K562 (cell line): Measurements from ENCODE around the gene GUK1. TPM values are rescaled to one million over a fixed set of nuclear protein-coding genes. Genes with fewer than 3 reads are reported as not detected.

Experiments
- ATAC-seq: fragments of 200-7000 bp; cut with Tn5 transposase; 3 replicates; pipeline ENCODE4 v1.9.1; 2020; ENCODE audit warnings: moderate library complexity
- BruUV-seq: library from RNA; stranded (reverse); fragments of 400-500 nt; replicated peaks from 2 replicates; lab custom pipeline; 2021; lab: Mats Ljungman, UMichigan
- CTCF ChIA-PET: fragments of 300-600 bp; formaldehyde crosslinking; extraction: SDS; loops from one replicate; lab custom pipeline; 2021; ENCODE audit warnings: low intra/inter-chr PET ratio; lab: Yijun Ruan, JAX
- POLR2A ChIA-PET: fragments of 300-600, 350-650 bp; sonication (Branson Sonifier 250); formaldehyde crosslinking; extraction: SDS; loops from one replicate; lab custom pipeline; 2021; ENCODE audit warnings: antibody characterized with exemption, inconsistent platforms; lab: Yijun Ruan, JAX
- DNase-seq, 4 experiments: peaks; one replicate each; pipeline versions ENCODE4 v3.0.0 to v3.0.0-alpha.2; 2011 to 2018; ENCODE audit warnings: low spot score in 3 of 4, mixed read lengths in 3 of 4; ENCODE audit errors: extremely low read depth in 1 of 4
- FAIRE-seq: peaks from 2 replicates; lab custom pipeline; 2011; peaks lifted over from hg19 to GRCh38; lab: Jason Lieb, UNC
- H2AFZ ChIP-seq: 2 replicates; pipeline ENCODE4 v1.6.0; 2011; ENCODE audit warnings: low read depth, low read length, control low read depth, inconsistent platforms
- H3K27ac ChIP-seq: fragments of 200-600 bp; 3 replicates; pipeline ENCODE4 v1.8.0; 2011; ENCODE audit warnings: low read depth, mild to moderate bottlenecking, control low read depth, inconsistent platforms, low read length, moderate library complexity, mixed read lengths; ENCODE audit errors: extremely low read depth
- H3K27me3 ChIP-seq, 2 experiments: fragments of 300-600 bp in 1 of 2; 2 replicates in 1 of 2; 3 replicates in 1 of 2; pipeline versions ENCODE4 v1.6.0 to v1.8.0; 2011; ENCODE audit warnings: inconsistent platforms in 2 of 2, low read length in 2 of 2, mild to moderate bottlenecking in 1 of 2, mixed read lengths in 1 of 2, moderate library complexity in 1 of 2; ENCODE audit not compliant: control insufficient read depth in 2 of 2, insufficient read depth in 2 of 2
- H3K36me3 ChIP-seq: fragments of 300-600 bp; 3 replicates; pipeline ENCODE4 v1.8.0; 2011; ENCODE audit warnings: mild to moderate bottlenecking, low read length, inconsistent platforms; ENCODE audit not compliant: control insufficient read depth, insufficient read depth
- H3K4me1 ChIP-seq, 2 experiments: fragments of 200-600 bp in 1 of 2; replicated peaks in 1 of 2; 2 replicates in 1 of 2; 3 replicates in 1 of 2; pipeline versions ENCODE4 v1.5.1 to v1.8.0; 2011; ENCODE audit warnings: inconsistent platforms in 2 of 2, low read length in 2 of 2, mild to moderate bottlenecking in 1 of 2, mixed read lengths in 1 of 2, moderate library complexity in 1 of 2; ENCODE audit not compliant: control insufficient read depth in 2 of 2, insufficient read depth in 2 of 2
- H3K4me2 ChIP-seq: 2 replicates; pipeline ENCODE4 v1.6.1; 2011; ENCODE audit warnings: low read length, control low read depth, inconsistent platforms, mixed read lengths; ENCODE audit not compliant: insufficient read depth
- H3K4me3 ChIP-seq: fragments of 200-600 bp; sonication (generic), shearing (Covaris generic); 2 replicates; pipeline ENCODE4 v1.5.1; 2016; ENCODE audit warnings: control low read depth, inconsistent platforms
- H3K79me2 ChIP-seq: fragments of 200-600 bp; 3 replicates; pipeline ENCODE4 v1.8.0; 2011; ENCODE audit warnings: low read length, inconsistent platforms; ENCODE audit not compliant: control insufficient read depth, insufficient read depth
- H3K9ac ChIP-seq, 2 experiments: 2 replicates each; pipeline versions ENCODE4 v1.6.0 to v1.6.1; 2011; ENCODE audit warnings: low read depth in 2 of 2, low read length in 2 of 2, control low read depth in 1 of 2, inconsistent platforms in 1 of 2, mild to moderate bottlenecking in 1 of 2, mixed read lengths in 1 of 2; ENCODE audit not compliant: insufficient read depth in 1 of 2
- H3K9me1 ChIP-seq: one replicate; pipeline ENCODE4 v1.6.0; 2011; ENCODE audit warnings: inconsistent platforms, mild to moderate bottlenecking, low read length, moderate library complexity; ENCODE audit not compliant: control insufficient read depth, insufficient read depth
- H3K9me3 ChIP-seq: replicated peaks from 2 replicates; pipeline ENCODE4 v1.5.1; 2011; ENCODE audit warnings: low read depth, low read length, inconsistent platforms; ENCODE audit not compliant: control insufficient read depth, insufficient read depth
- H4K20me1 ChIP-seq: replicated peaks from 2 replicates; pipeline ENCODE4 v1.6.1; 2011; ENCODE audit warnings: low read length, inconsistent platforms, mixed read lengths; ENCODE audit not compliant: control insufficient read depth, insufficient read depth
- ATF1 ChIP-seq, 2 experiments: fragments of 450-650 bp in 1 of 2; IDR thresholded peaks; 2 replicates each; pipeline ENCODE4 v1.6.1; 2016; ENCODE audit warnings: missing compliant biosample characterization in 1 of 2, missing genetic modification characterization in 1 of 2
- BCL6 ChIP-seq: fragments of 250-450 bp; sonication (Bioruptor Pico); IDR thresholded peaks from 2 replicates; pipeline ENCODE4 v1.4.0; 2020
- CSDE1 ChIP-seq, 2 experiments: fragments of 450-650 bp; IDR thresholded peaks; 2 replicates each; pipeline ENCODE4 v1.6.1; 2016; ENCODE audit warnings: mild to moderate bottlenecking in 1 of 2
- FOXJ2 ChIP-seq: fragments of 200-800 bp; sonication (Bioruptor generic); IDR thresholded peaks from 2 replicates; pipeline ENCODE4 v1.6.1; 2016; ENCODE audit warnings: missing genetic modification characterization, missing compliant biosample characterization
- GTF2E2 ChIP-seq: fragments of 200-800 bp; sonication (Bioruptor generic); IDR thresholded peaks from 2 replicates; pipeline ENCODE4 v1.6.1; 2016; ENCODE audit warnings: missing genetic modification characterization, missing compliant biosample characterization
- MBD2 ChIP-seq: sonication (generic); IDR thresholded peaks from 2 replicates; pipeline ENCODE4 v1.6.1; 2016; ENCODE audit warnings: low read depth, borderline replicate concordance
- MXD1 ChIP-seq: fragments of 250-450 bp; sonication (Bioruptor Pico); IDR thresholded peaks from 2 replicates; pipeline ENCODE4 v1.8.0; 2021; ENCODE audit warnings: borderline replicate concordance, mild to moderate bottlenecking, moderate library complexity; ENCODE audit not compliant: poor library complexity, severe bottlenecking
- MYBL2 ChIP-seq, 2 experiments: fragments of 450-650 bp in 1 of 2; sonication (generic) in 1 of 2; formaldehyde crosslinking in 1 of 2; IDR thresholded peaks; 2 replicates each; pipeline versions ENCODE4 v1.6.1 to v1.8.1; 2017 to 2022; ENCODE audit warnings: borderline replicate concordance in 1 of 2, inconsistent platforms in 1 of 2, low read depth in 1 of 2, mild to moderate bottlenecking in 1 of 2, missing genetic modification reagents in 1 of 2, moderate library complexity in 1 of 2
- NCOA2 ChIP-seq, 2 experiments: fragments of 450-650 bp; IDR thresholded peaks; 2 replicates each; pipeline ENCODE4 v1.6.1; 2018; ENCODE audit warnings: mild to moderate bottlenecking in 2 of 2, moderate library complexity in 1 of 2; ENCODE audit not compliant: partially characterized antibody in 2 of 2
- NR1H2 ChIP-seq: sonication (generic); formaldehyde crosslinking; IDR thresholded peaks from 2 replicates; pipeline ENCODE4 v1.4.0; 2020; ENCODE audit warnings: mild to moderate bottlenecking, missing genetic modification reagents
- NR2C1 ChIP-seq, 2 experiments: fragments of 450-650 bp; IDR thresholded peaks; 2 replicates each; pipeline ENCODE4 v1.6.1; 2017; ENCODE audit warnings: mild to moderate bottlenecking in 2 of 2, antibody characterized with exemption in 1 of 2, inconsistent platforms in 1 of 2, missing compliant biosample characterization in 1 of 2, missing genetic modification characterization in 1 of 2
- POLR3A ChIP-seq: IDR thresholded peaks from 2 replicates; pipeline ENCODE4 v1.6.1; 2011; ENCODE audit warnings: borderline replicate concordance, mild to moderate bottlenecking, moderate library complexity; ENCODE audit not compliant: insufficient read length, insufficient read depth; ENCODE audit errors: extremely low read depth
- SAFB2 ChIP-seq: fragments of 200-400 bp; formaldehyde crosslinking; IDR thresholded peaks from 2 replicates; pipeline ENCODE4 v1.6.1; 2018; ENCODE audit warnings: borderline replicate concordance, low read length, low read depth, moderate library complexity; ENCODE audit not compliant: severe bottlenecking
- SIN3B ChIP-seq: fragments of 450-650 bp; IDR thresholded peaks from 2 replicates; pipeline ENCODE4 v1.6.1; 2017; ENCODE audit warnings: low read depth, mild to moderate bottlenecking, moderate library complexity
- SP2 ChIP-seq: IDR thresholded peaks from 2 replicates; pipeline ENCODE4 v1.6.1; 2011; ENCODE audit warnings: mild to moderate bottlenecking, low read depth, low read length, moderate library complexity; ENCODE audit not compliant: poor library complexity, severe bottlenecking; ENCODE audit errors: extremely low read depth
- SRSF1 ChIP-seq: fragments of 200-400 bp; formaldehyde crosslinking; IDR thresholded peaks from 2 replicates; pipeline ENCODE4 v1.6.1; 2017; ENCODE audit warnings: mild to moderate bottlenecking, low read depth, low read length, moderate library complexity
- SUPT5H ChIP-seq: fragments of 450-650 bp; IDR thresholded peaks from 2 replicates; pipeline ENCODE4 v1.6.1; 2016
- TBP ChIP-seq: optimal IDR thresholded peaks from 2 replicates; pipeline ENCODE3; 2011; ENCODE audit warnings: low read depth, low read length, improper control_type of control experiment
- TGIF2 ChIP-seq: sonication (generic); formaldehyde crosslinking; IDR thresholded peaks from 2 replicates; pipeline ENCODE4 v1.8.1; 2022; ENCODE audit warnings: mild to moderate bottlenecking, missing genetic modification reagents, moderate library complexity
- ZBTB43 ChIP-seq: sonication (generic); formaldehyde crosslinking; IDR thresholded peaks from 2 replicates; pipeline ENCODE4 v1.8.0; 2023; ENCODE audit warnings: mild to moderate bottlenecking, missing genetic modification reagents
- WGBS: fragments of 100-300 bp; shearing (Covaris generic); methylation state at CpG from one replicate; pipeline ENCODE4 v1.1.6; 2016; ENCODE audit warnings: low coverage, mixed read lengths; ENCODE audit not compliant: insufficient coverage; ENCODE audit errors: missing lambda C conversion rate; 5-methylcytosine and 5-hydroxymethylcytosine counted together
- in situ Hi-C: fragments of 300-500 bp; cut with MboI; formaldehyde crosslinking; loops from 4 replicates; pipeline ENCODE4 v1.15.0; 2018; ENCODE audit warnings: inconsistent platforms, mixed read lengths
- intact Hi-C: fragments of 100-400 bp; cut with micrococcal nuclease; formaldehyde crosslinking; loops from 2 replicates; pipeline ENCODE4 v1.14.2; 2022
- polyA plus RNA-seq, 8 experiments: library from polyadenylated mRNA; depleted of rRNA in 4 of 8; stranded (reverse) in 5 of 8; unstranded in 3 of 8; fragments of >200 nt; fragmentation: Nextera tagmentation in 2 of 8; fragmentation: Illumina TruSeq in 1 of 8; extraction: Ambion mirVana in 2 of 8; extraction: Trizol in 1 of 8; gene quantifications; 2 replicates each; pipeline versions ENCODE4 v1.2.1 to v1.2.3, GENCODE V29; 2011 to 2014; ENCODE audit warnings: inconsistent platforms in 1 of 8, missing spikeins in 1 of 8
- total RNA-seq, 7 experiments: library from RNA; depleted of rRNA in 6 of 7; stranded (reverse); fragments of >200 nt in 6 of 7; fragmentation: Illumina TruSeq in 2 of 7; extraction: Trizol in 2 of 7; gene quantifications; 2 replicates each; pipeline versions ENCODE4 v1.2.1 to v1.2.3, GENCODE V29; 2011 to 2021; ENCODE audit warnings: low replicate concordance in 1 of 7

The GUK1 gene
- total and polyA plus RNA-seq, 9 of the 15 experiments (the other 6 are each of a cell fraction or from before 2014, with no cell fraction given), result 7.0 to 331 (median 132) TPM

DNA sequence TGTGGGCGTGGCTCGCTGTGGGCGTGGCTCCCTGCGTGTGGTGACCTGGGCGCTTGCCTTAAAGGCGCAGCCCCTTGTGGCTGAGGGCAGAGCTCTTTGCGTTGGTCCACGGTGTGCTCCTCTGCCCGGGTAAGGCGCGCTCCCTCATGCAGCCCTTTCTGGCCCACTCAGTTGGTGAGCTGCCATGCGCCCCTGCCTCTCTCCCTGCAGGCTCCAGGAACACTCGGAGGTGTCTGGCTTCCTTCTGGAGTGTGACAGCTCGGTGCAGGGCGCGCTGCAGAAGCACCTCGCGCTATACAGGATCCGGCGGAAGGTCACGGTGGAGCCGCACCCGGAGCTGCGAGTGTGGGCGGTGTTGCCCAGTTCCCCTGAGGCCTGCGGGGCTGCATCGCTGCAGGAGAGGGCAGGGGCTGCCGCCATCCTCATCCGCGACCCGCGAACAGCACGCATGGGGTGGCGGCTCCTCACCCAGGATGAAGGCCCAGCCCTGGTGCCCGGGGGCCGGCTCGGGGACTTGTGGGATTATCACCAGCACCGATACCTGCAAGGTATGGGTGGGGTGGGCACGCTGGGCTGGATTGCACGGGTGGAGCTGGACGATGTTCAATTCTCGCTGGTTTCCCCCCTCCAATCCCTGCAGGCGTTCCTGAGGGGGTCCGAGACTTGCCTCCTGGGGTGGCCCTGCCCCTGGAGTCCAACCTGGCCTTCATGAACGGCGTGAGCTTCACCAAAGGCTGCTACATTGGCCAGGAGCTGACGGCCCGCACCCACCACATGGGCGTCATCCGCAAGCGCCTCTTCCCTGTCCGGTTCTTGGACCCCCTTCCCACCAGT lies 34.6 kb downstream of the GUK1 start:
- ATAC-seq (peak; percentile 84), DNase-seq (peak; percentile 81 to 95 (median 93)), FAIRE-seq (peak; percentile 59)
- H3K4me1 ChIP-seq, result peaks cover 20 to 68% of the 10 kb centered on the region in 2 experiments; a peak in 4 of 5 replicates
- no peak overlapping the region for H3K27ac ChIP-seq
- H3K9ac ChIP-seq, result peak overlapping the region; percentile 24 to 82; a peak in 3 of 4 replicates
- CTCF ChIA-PET, result no interaction called here
- intact Hi-C loops, result no loop called here
- no peaks in the 10 kb centered on the region for H3K9me3 ChIP-seq
- 52% methylated on average over 48 of the region's 52 CpGs for WGBS
- H4K20me1 ChIP-seq, result peaks cover 9% of the 10 kb centered on the region
- peak overlapping the region; percentile 94 for H2AFZ ChIP-seq
- H3K36me3 ChIP-seq, result peaks cover 10% of the 10 kb centered on the region; the same call in 2 of the 3 replicates
- in situ Hi-C loops, result no loop called here
- H3K79me2 ChIP-seq, result peaks cover 4% of the 10 kb centered on the region; the same call in 1 of the 3 replicates
- POLR2A ChIA-PET, result interaction anchor here (0.6 to 2.2 kb wide), 13 partner anchors 8 to 285 kb away, joined by 3 to 19 read pairs (median 3); partner anchors contain the start of gene IBA57
- H3K27me3 ChIP-seq, result no peaks in the 10 kb centered on the region
- no peaks in the 10 kb centered on the region for H3K9me1 ChIP-seq
- H3K4me3 ChIP-seq, result peak overlapping the region; percentile 24
- BruUV-seq, result no TSS peak
- H3K4me2 ChIP-seq, result peak overlapping the region; percentile 80
- TF ChIP-seq POLR3A (no peak), FOXJ2 (tag) (no peak), NCOA2 (IDR thresholded peaks at IDR 0.05; ENCODE audit: partially characterized antibody in 2 of 2) (no peak), NR2C1 (IDR thresholded peaks at IDR 0.05) (no peak), NR2C1 (tag; IDR thresholded peaks at IDR 0.05) (no peak), TBP (peak; percentile 73), SUPT5H (peak; percentile 36; the same call in 1 of the 2 replicates), ZBTB43 (CRISPR knock-in tag) (no peak), SIN3B (0 out of 2 replicates have a peak, but pooled peaks have one; percentile 25), ATF1 (CRISPR knock-in tag; IDR thresholded peaks at IDR 0.05) (no peak), ATF1 (tag; IDR thresholded peaks at IDR 0.05) (peak; percentile 33), MXD1 (CRISPR knock-in tag) (no peak), SAFB2 (no peak), CSDE1 (IDR thresholded peaks at IDR 0.05) (no peak), GTF2E2 (tag) (no peak), SRSF1 (no peak), TGIF2 (CRISPR knock-in tag) (no peak), NR1H2 (CRISPR knock-in tag) (no peak), BCL6 (CRISPR knock-in tag) (no peak), MYBL2 (IDR thresholded peaks at IDR 0.05; ENCODE audit: low read depth) (no peak), MYBL2 (CRISPR knock-in tag; IDR thresholded peaks at IDR 0.05; ENCODE audit: borderline replicate concordance) (no peak), SP2 (no peak), MBD2 (no peak)
